ENCODE measurements around the gene GRM8. TPM values are rescaled to one million over a fixed set of nuclear protein-coding genes. Genes with fewer than 3 reads are reported as not detected.

The GRM8 gene
- total and polyA plus RNA-seq, 9 of the 15 experiments (the other 6 are each of a cell fraction or from before 2014, with no cell fraction given) = 0.13 TPM; not detected in 7

DNA sequence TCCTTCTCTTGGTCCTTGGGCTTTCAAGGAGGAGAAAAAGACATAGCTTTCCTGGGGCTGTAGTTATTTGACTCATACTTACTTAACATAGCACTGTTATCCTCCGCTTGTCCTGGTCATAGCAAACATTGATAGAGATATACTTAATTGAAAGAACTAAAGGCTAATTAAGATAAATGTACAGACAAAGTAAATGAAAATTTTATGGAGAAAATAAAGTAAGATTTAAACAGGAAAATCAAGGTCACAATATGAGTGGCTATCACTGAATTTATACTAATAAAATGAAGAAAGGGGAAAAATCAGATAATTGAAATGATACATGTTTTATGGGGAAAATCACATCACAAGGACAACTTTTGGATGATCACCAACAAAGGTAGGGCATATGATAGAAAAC, 849.7 kb downstream of the GRM8 start:
- no peak overlapping the region for H3K27ac ChIP-seq (ENCODE audit: extremely low read depth, low read depth, low read length)
- no peaks in the 10 kb centered on the region for H3K27me3 ChIP-seq (ENCODE audit: control insufficient read depth in 2 of 2, insufficient read depth in 2 of 2, low read length in 2 of 2)
- H4K20me1 ChIP-seq (replicated peaks; ENCODE audit: control insufficient read depth, insufficient read depth, low read length) = no peaks in the 10 kb centered on the region
- no peaks in the 10 kb centered on the region for H3K79me2 ChIP-seq (ENCODE audit: control insufficient read depth, insufficient read depth, low read length)
- in situ Hi-C loops (cut with MboI) = no loop called here
- no peaks in the 10 kb centered on the region for H3K4me1 ChIP-seq (replicated peaks in 1 of 2; ENCODE audit: control insufficient read depth in 2 of 2, insufficient read depth in 2 of 2, low read length in 2 of 2)
- no peaks in the 10 kb centered on the region for H3K9me1 ChIP-seq (ENCODE audit: control insufficient read depth, insufficient read depth, low read length)
- 5% methylated on average over 1 of the region's 1 CpG for WGBS (ENCODE audit: insufficient coverage, low coverage, missing lambda C conversion rate)
- no peak overlapping the region for H3K9ac ChIP-seq (ENCODE audit: insufficient read depth in 1 of 2, low read depth in 2 of 2, low read length in 2 of 2)
- H3K9me3 ChIP-seq (replicated peaks; ENCODE audit: control insufficient read depth, insufficient read depth, low read depth, low read length) = no peaks in the 10 kb centered on the region
- H3K4me2 ChIP-seq (ENCODE audit: insufficient read depth, low read length) = no peak overlapping the region
- no peak for FAIRE-seq
- no peak for TF ChIP-seq MCM5 (IDR thresholded peaks at IDR 0.05; ENCODE audit: low read depth)
- no peak for TF ChIP-seq DLX4 (CRISPR knock-in tag; IDR thresholded peaks at IDR 0.05)
- TF ChIP-seq HIVEP1 (CRISPR knock-in tag; IDR thresholded peaks at IDR 0.05) = no peak
- TF ChIP-seq, protein P1, sequence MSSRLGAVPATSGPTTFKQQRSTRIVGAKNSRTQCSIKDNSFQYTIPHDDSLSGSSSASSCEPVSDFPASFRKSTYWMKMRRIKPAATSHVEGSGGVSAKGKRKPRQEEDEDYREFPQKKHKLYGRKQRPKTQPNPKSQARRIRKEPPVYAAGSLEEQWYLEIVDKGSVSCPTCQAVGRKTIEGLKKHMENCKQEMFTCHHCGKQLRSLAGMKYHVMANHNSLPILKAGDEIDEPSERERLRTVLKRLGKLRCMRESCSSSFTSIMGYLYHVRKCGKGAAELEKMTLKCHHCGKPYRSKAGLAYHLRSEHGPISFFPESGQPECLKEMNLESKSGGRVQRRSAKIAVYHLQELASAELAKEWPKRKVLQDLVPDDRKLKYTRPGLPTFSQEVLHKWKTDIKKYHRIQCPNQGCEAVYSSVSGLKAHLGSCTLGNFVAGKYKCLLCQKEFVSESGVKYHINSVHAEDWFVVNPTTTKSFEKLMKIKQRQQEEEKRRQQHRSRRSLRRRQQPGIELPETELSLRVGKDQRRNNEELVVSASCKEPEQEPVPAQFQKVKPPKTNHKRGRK (tag; IDR thresholded peaks at IDR 0.05) = no peak
- TF ChIP-seq POLR2AphosphoS5 (IDR thresholded peaks at IDR 0.05; ENCODE audit: control insufficient read depth, insufficient read depth, low read depth, low read length) = no peak
- TF ChIP-seq ZNF75A (CRISPR knock-in tag; IDR thresholded peaks at IDR 0.05) = no peak
- no peak for TF ChIP-seq TEAD1 (CRISPR knock-in tag; IDR thresholded peaks at IDR 0.05)
- no peak for TF ChIP-seq ASH1L (IDR thresholded peaks at IDR 0.05; ENCODE audit: borderline replicate concordance, low read depth, partially characterized antibody)
- TF ChIP-seq GABPB1 (CRISPR knock-in tag; IDR thresholded peaks at IDR 0.05) = no peak
- H3K4me3 ChIP-seq = no peak overlapping the region
- intact Hi-C loops (cut with micrococcal nuclease) = no loop called here
- POLR2A ChIA-PET = no interaction called here
- no peak overlapping the region for H2AFZ ChIP-seq (ENCODE audit: low read depth, low read length)
- ATAC-seq = no peak
- CTCF ChIA-PET (ENCODE audit: low intra/inter-chr PET ratio) = no interaction called here
- no peak for DNase-seq (ENCODE audit: extremely low read depth in 1 of 4, low spot score in 3 of 4)
- no peaks in the 10 kb centered on the region for H3K36me3 ChIP-seq (ENCODE audit: control insufficient read depth, insufficient read depth, low read length)
- no TSS peak for BruUV-seq (replicated peaks)

Data from K562 (cell line).